ENCODE results near the gene ZFAND6. TPM values are rescaled to one million over a fixed set of nuclear protein-coding genes. Genes with fewer than 3 reads are reported as not detected.
A peak's percentile ranks its signal among the peaks of the same experiment; 100 is the strongest.

ZFAND6 gene
- total RNA-seq, 1 donor from 2014 or later = 80.1 TPM

- Mint-ChIP-seq H3K9me3 (ENCODE audit: unreplicated experiment) (no peaks in the 10 kb centered on the region), H3K4me3 (ENCODE audit: unreplicated experiment) (no peak overlapping the region), H3K27me3 (ENCODE audit: unreplicated experiment) (no peaks in the 10 kb centered on the region), H3K36me3 (ENCODE audit: unreplicated experiment) (no peaks in the 10 kb centered on the region), H3K27ac (ENCODE audit: unreplicated experiment) (no peak overlapping the region), H3K4me1 (ENCODE audit: low read depth, unreplicated experiment) (no peaks in the 10 kb centered on the region)
- no peak for DNase-seq
- TF ChIP-seq, protein P1, sequence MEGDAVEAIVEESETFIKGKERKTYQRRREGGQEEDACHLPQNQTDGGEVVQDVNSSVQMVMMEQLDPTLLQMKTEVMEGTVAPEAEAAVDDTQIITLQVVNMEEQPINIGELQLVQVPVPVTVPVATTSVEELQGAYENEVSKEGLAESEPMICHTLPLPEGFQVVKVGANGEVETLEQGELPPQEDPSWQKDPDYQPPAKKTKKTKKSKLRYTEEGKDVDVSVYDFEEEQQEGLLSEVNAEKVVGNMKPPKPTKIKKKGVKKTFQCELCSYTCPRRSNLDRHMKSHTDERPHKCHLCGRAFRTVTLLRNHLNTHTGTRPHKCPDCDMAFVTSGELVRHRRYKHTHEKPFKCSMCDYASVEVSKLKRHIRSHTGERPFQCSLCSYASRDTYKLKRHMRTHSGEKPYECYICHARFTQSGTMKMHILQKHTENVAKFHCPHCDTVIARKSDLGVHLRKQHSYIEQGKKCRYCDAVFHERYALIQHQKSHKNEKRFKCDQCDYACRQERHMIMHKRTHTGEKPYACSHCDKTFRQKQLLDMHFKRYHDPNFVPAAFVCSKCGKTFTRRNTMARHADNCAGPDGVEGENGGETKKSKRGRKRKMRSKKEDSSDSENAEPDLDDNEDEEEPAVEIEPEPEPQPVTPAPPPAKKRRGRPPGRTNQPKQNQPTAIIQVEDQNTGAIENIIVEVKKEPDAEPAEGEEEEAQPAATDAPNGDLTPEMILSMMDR (IDR thresholded peaks at IDR 0.05; ENCODE audit: partially characterized antibody, unreplicated experiment) = no peak
These were observed 6.7 kb upstream of the ZFAND6 start for GRCh38 chr15:80052597-80053304.

GRCh38 chr15:80055933-80056332 is 3.5 kb upstream of the ZFAND6 start:
- TF ChIP-seq, protein P1 (IDR thresholded peaks at IDR 0.05; ENCODE audit: partially characterized antibody, unreplicated experiment) = no peak
- Mint-ChIP-seq H3K27ac (ENCODE audit: unreplicated experiment) (no peak overlapping the region), H3K36me3 (ENCODE audit: unreplicated experiment) (no peaks in the 10 kb centered on the region), H3K27me3 (ENCODE audit: unreplicated experiment) (peaks cover 2% of the 10 kb centered on the region), H3K4me1 (ENCODE audit: low read depth, unreplicated experiment) (peaks cover under 1% of the 10 kb centered on the region), H3K9me3 (ENCODE audit: unreplicated experiment) (peaks cover 3% of the 10 kb centered on the region), H3K4me3 (ENCODE audit: unreplicated experiment) (no peak overlapping the region)
- DNase-seq = no peak

DNA sequence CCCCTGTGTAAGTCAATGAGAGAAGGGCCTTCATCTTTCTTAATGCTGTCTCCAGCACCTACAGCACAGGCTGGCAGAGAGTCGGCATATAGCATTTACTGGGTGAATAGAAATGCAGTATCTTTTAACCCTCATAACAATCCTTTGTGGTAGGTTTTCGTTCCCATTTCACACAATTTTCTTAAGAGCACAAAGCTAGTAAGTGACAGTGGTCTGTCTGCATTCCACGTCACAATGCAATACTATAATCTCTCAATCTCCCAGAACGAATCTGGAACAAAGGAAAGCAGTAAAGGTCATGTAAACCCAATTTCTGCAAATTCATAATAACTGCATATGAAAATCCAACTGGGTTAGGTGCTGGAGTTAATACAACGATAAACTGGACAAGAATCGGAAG is 1.4 kb upstream of the ZFAND6 start:
- peaks cover 3% of the 10 kb centered on the region for H3K9me3 Mint-ChIP-seq (ENCODE audit: unreplicated experiment)
- peak overlapping the region; percentile 84 for H3K4me3 Mint-ChIP-seq (ENCODE audit: unreplicated experiment)
- H3K4me1 Mint-ChIP-seq (ENCODE audit: low read depth, unreplicated experiment) = peaks cover 10% of the 10 kb centered on the region
- H3K36me3 Mint-ChIP-seq (ENCODE audit: unreplicated experiment) = no peaks in the 10 kb centered on the region
- no peak overlapping the region for H3K27ac Mint-ChIP-seq (ENCODE audit: unreplicated experiment)
- TF ChIP-seq, protein P1 (IDR thresholded peaks at IDR 0.05; ENCODE audit: partially characterized antibody, unreplicated experiment) = no peak
- H3K27me3 Mint-ChIP-seq (ENCODE audit: unreplicated experiment) = peaks cover 2% of the 10 kb centered on the region
- DNase-seq = no peak

DNA sequence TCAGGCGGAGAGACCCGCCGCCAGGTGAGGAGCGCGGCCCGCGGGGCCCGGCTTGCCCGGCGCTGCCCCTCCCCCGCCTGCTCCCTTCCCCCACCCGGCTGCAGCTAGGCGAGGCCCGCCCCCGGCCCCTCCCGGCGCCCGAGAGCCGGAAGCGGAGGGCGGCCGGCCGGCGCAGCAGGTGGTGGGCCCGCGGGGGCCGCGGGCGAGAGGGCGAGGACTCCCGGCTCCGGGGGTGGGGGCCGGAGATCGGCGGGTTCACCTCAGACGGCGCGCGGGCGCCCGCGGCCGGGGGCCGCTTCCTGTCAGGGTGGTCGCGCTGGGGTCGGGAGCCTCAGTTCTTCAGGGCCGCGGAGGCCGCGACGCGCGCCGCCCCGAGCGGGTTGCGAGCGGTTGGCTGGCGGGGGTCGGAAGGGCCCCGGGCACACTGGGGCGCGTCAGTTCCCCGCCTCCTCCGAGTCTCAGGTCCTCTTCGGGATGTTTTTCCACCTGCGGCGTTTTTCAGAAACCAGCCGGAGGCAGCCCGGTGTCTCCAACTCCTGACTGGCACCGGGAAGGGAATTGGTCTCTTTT is 395 bp downstream of the ZFAND6 start:
- no peak overlapping the region for H3K27ac Mint-ChIP-seq (ENCODE audit: unreplicated experiment)
- H3K27me3 Mint-ChIP-seq (ENCODE audit: unreplicated experiment) = peaks cover 2% of the 10 kb centered on the region
- H3K9me3 Mint-ChIP-seq (ENCODE audit: unreplicated experiment) = peaks cover 3% of the 10 kb centered on the region
- peaks cover 10% of the 10 kb centered on the region for H3K4me1 Mint-ChIP-seq (ENCODE audit: low read depth, unreplicated experiment)
- TF ChIP-seq, protein P1 (IDR thresholded peaks at IDR 0.05; ENCODE audit: partially characterized antibody, unreplicated experiment) = no peak
- H3K36me3 Mint-ChIP-seq (ENCODE audit: unreplicated experiment) = no peaks in the 10 kb centered on the region
- peak overlapping the region; percentile 91 for H3K4me3 Mint-ChIP-seq (ENCODE audit: unreplicated experiment)
- peak; percentile 76 for DNase-seq

- peaks cover 10% of the 10 kb centered on the region for H3K4me1 Mint-ChIP-seq (ENCODE audit: low read depth, unreplicated experiment)
- no peaks in the 10 kb centered on the region for H3K36me3 Mint-ChIP-seq (ENCODE audit: unreplicated experiment)
- H3K27me3 Mint-ChIP-seq (ENCODE audit: unreplicated experiment) = peaks cover 2% of the 10 kb centered on the region
- TF ChIP-seq, protein P1 (IDR thresholded peaks at IDR 0.05; ENCODE audit: partially characterized antibody, unreplicated experiment) = no peak
- H3K9me3 Mint-ChIP-seq (ENCODE audit: unreplicated experiment) = peaks cover 3% of the 10 kb centered on the region
- H3K4me3 Mint-ChIP-seq (ENCODE audit: unreplicated experiment) = peak overlapping the region; percentile 91
- peak; percentile 28 for DNase-seq
- no peak overlapping the region for H3K27ac Mint-ChIP-seq (ENCODE audit: unreplicated experiment)
These were observed 1.0 kb downstream of the ZFAND6 start for GRCh38 chr15:80060356-80061006.
